ENCODE measurements around the gene THSD4.
A peak's percentile ranks its signal among the peaks of the same experiment; 100 is the strongest.

THSD4 gene

GRCh38 chr15:71628988-71629770 lies 513.9 kb downstream of the THSD4 start:
- no peak for DNase-seq (ENCODE audit: low read depth)

GRCh38 chr15:71629781-71630474 lies 514.7 kb downstream of the THSD4 start:
- DNase-seq (ENCODE audit: low read depth) = no peak

- no peak for DNase-seq (ENCODE audit: low read depth)
These were observed 515.2 kb downstream of the THSD4 start for GRCh38 chr15:71630475-71630809.

GRCh38 chr15:71632576-71633195 lies 517.4 kb downstream of the THSD4 start:
- peak; percentile 35 for DNase-seq (ENCODE audit: low read depth)

- no peak for DNase-seq (ENCODE audit: low read depth)
These were observed 519.7 kb downstream of the THSD4 start for GRCh38 chr15:71634820-71635560.

GRCh38 chr15:71635735-71636134 lies 520.5 kb downstream of the THSD4 start:
- DNase-seq (ENCODE audit: low read depth) = no peak

GRCh38 chr15:71638876-71639275 lies 523.6 kb downstream of the THSD4 start:
- no peak for DNase-seq (ENCODE audit: low read depth)

- DNase-seq (ENCODE audit: low read depth) = no peak
These were observed 524.2 kb downstream of the THSD4 start for GRCh38 chr15:71639471-71639870.

- no peak for DNase-seq (ENCODE audit: low read depth)
These were observed 528.6 kb downstream of the THSD4 start for GRCh38 chr15:71643918-71644317.

- no peak for DNase-seq (ENCODE audit: low read depth)
These were observed 531.7 kb downstream of the THSD4 start for GRCh38 chr15:71646767-71647486.

GRCh38 chr15:71647487-71647808 lies 532.2 kb downstream of the THSD4 start:
- DNase-seq (ENCODE audit: low read depth) = no peak

- DNase-seq (ENCODE audit: low read depth) = no peak
These were observed 532.8 kb downstream of the THSD4 start for GRCh38 chr15:71648095-71648494.

- no peak for DNase-seq (ENCODE audit: low read depth)
These were observed 534.6 kb downstream of the THSD4 start for GRCh38 chr15:71649894-71650293.

- no peak for DNase-seq (ENCODE audit: low read depth)
These were observed 535.3 kb downstream of the THSD4 start for GRCh38 chr15:71650603-71651002.

- peak; percentile 85 for DNase-seq (ENCODE audit: low read depth)
These were observed 536.5 kb downstream of the THSD4 start for GRCh38 chr15:71651750-71652186.

- DNase-seq (ENCODE audit: low read depth) = no peak
These were observed 538.9 kb downstream of the THSD4 start for GRCh38 chr15:71654042-71654719.

GRCh38 chr15:71654720-71655174 lies 539.5 kb downstream of the THSD4 start:
- no peak for DNase-seq (ENCODE audit: low read depth)

GRCh38 chr15:71656425-71656824 lies 541.2 kb downstream of the THSD4 start:
- no peak for DNase-seq (ENCODE audit: low read depth)

GRCh38 chr15:71657141-71657540 lies 541.9 kb downstream of the THSD4 start:
- no peak for DNase-seq (ENCODE audit: low read depth)

GRCh38 chr15:71658036-71658435 lies 542.8 kb downstream of the THSD4 start:
- DNase-seq (ENCODE audit: low read depth) = no peak
